ENCODE data around the gene ATP13A5.

- TF ChIP-seq CTCF (IDR thresholded peaks at IDR 0.05; ENCODE audit: poor library complexity), result no peak
- TF ChIP-seq EZH2 (IDR thresholded peaks at IDR 0.05; ENCODE audit: borderline replicate concordance), result no peak
- TF ChIP-seq EZH2phosphoT487 (IDR thresholded peaks at IDR 0.05; ENCODE audit: low read depth, severe bottlenecking, unreplicated experiment), result no peak
These were observed 86.2 kb downstream of the ATP13A5 start for GRCh38 chr3:193292386-193292785.
